ENCODE results near the gene ACOT7. TPM values are rescaled to one million over a fixed set of nuclear protein-coding genes. Genes with fewer than 3 reads are reported as not detected.

The ACOT7 gene
- total and polyA plus RNA-seq, 2 donors (not counting 1 experiment from before 2014, with no cell fraction given): 4.2 to 4.6 TPM

GRCh38 chr1:6239213-6239752 is 154.3 kb downstream of the ACOT7 start:
- no peak overlapping the region for H3K4me2 ChIP-seq (replicated peaks; ENCODE audit: low read depth, low read length, poor library complexity, severe bottlenecking)

GRCh38 chr1:6237093-6237492 is 156.5 kb downstream of the ACOT7 start:
- DNase-seq (no peak), ATAC-seq (ENCODE audit: low read depth) (no peak)
- Mint-ChIP-seq H3K27me3 (peaks cover 23% of the 10 kb centered on the region), H3K9me3 (ENCODE audit: insufficient read depth) (no peaks in the 10 kb centered on the region), H3K4me1 (peaks cover 17% of the 10 kb centered on the region), H3K4me3 (peak overlapping the region; percentile 45), H3K27ac (no peak overlapping the region)
- peaks cover 11% of the 10 kb centered on the region for H3K79me2 ChIP-seq (ENCODE audit: control insufficient read depth, insufficient read depth, low read length)
- ChIA-PET POLR2A (no interaction called here), CTCF (interaction anchor here (1.3 to 3.5 kb wide), 2 partner anchors 8 to 10 kb away, joined by 5 to 22 read pairs; no protein-coding TSS in a partner anchor)
- H3K27me3 ChIP-seq (replicated peaks in 1 of 4; ENCODE audit: control extremely low read depth in 1 of 4, control insufficient read depth in 3 of 4, insufficient read depth in 4 of 4, low read length in 3 of 4): peaks cover 0 to 35% (median 19%) of the 10 kb centered on the region in 4 experiments
- WGBS (ENCODE audit: insufficient coverage): 100% methylated on average over 2 of the region's 4 CpGs
- intact Hi-C loops (cut with micrococcal nuclease): loop anchor here (5.0 kb wide), 1 partner anchor 465 kb away; the partner anchor contains the start of gene DNAJC11
- H3K9me3 ChIP-seq (ENCODE audit: control extremely low read depth in 1 of 3, control insufficient read depth in 2 of 3, insufficient read depth in 1 of 3, low read length in 2 of 3): peaks cover 0 to 4% (median 0%) of the 10 kb centered on the region in 3 donors
- H3K27ac ChIP-seq (ENCODE audit: low read length in 2 of 2): no peak overlapping the region
- H4K20me1 ChIP-seq (ENCODE audit: control insufficient read depth, insufficient read depth, low read length, poor library complexity, severe bottlenecking): no peaks in the 10 kb centered on the region
- H3K36me3 ChIP-seq (replicated peaks in 1 of 2; ENCODE audit: control extremely low read depth in 1 of 2, control insufficient read depth in 1 of 2, extremely low read depth in 1 of 2, insufficient read depth in 2 of 2, low read length in 1 of 2): peaks cover 3 to 10% of the 10 kb centered on the region in 2 experiments
- no peak for TF ChIP-seq EZH2 (IDR thresholded peaks at IDR 0.05; ENCODE audit: borderline replicate concordance, insufficient read depth, low read depth, low read length, poor library complexity, severe bottlenecking)
- TF ChIP-seq, protein P1, sequence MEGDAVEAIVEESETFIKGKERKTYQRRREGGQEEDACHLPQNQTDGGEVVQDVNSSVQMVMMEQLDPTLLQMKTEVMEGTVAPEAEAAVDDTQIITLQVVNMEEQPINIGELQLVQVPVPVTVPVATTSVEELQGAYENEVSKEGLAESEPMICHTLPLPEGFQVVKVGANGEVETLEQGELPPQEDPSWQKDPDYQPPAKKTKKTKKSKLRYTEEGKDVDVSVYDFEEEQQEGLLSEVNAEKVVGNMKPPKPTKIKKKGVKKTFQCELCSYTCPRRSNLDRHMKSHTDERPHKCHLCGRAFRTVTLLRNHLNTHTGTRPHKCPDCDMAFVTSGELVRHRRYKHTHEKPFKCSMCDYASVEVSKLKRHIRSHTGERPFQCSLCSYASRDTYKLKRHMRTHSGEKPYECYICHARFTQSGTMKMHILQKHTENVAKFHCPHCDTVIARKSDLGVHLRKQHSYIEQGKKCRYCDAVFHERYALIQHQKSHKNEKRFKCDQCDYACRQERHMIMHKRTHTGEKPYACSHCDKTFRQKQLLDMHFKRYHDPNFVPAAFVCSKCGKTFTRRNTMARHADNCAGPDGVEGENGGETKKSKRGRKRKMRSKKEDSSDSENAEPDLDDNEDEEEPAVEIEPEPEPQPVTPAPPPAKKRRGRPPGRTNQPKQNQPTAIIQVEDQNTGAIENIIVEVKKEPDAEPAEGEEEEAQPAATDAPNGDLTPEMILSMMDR (IDR thresholded peaks at IDR 0.05): no peak
- no peak overlapping the region for H2AFZ ChIP-seq (ENCODE audit: insufficient read depth, low read depth, low read length, poor library complexity, severe bottlenecking)
- H3K4me2 ChIP-seq (replicated peaks; ENCODE audit: low read depth, low read length, poor library complexity, severe bottlenecking): no peak overlapping the region
- H3K9ac ChIP-seq (ENCODE audit: low read length): no peak overlapping the region
- no peak overlapping the region for H3K4me3 ChIP-seq (ENCODE audit: control extremely low read depth in 1 of 5, extremely low read depth in 1 of 5, insufficient read depth in 1 of 5, low read depth in 2 of 5, low read length in 4 of 5)
- H3K4me1 ChIP-seq (ENCODE audit: control insufficient read depth in 2 of 2, insufficient read depth in 2 of 2, low read length in 2 of 2): peaks cover 22 to 25% of the 10 kb centered on the region in 2 donors

More at GRCh38 chr1:6239213-6239752, 154.3 kb downstream of the ACOT7 start:
- no peak overlapping the region for H3K9ac ChIP-seq (ENCODE audit: low read length)
- H3K36me3 ChIP-seq (replicated peaks in 1 of 2; ENCODE audit: control extremely low read depth in 1 of 2, control insufficient read depth in 1 of 2, extremely low read depth in 1 of 2, insufficient read depth in 2 of 2, low read length in 1 of 2): no peaks in the 10 kb centered on the region
- WGBS (ENCODE audit: insufficient coverage): 21% methylated on average over 4 of the region's 7 CpGs
- no peak overlapping the region for H3K27ac Mint-ChIP-seq
- no peak overlapping the region for H3K27ac ChIP-seq (ENCODE audit: low read length in 2 of 2)
- ATAC-seq (ENCODE audit: low read depth) (no peak), DNase-seq (no peak)
- no peaks in the 10 kb centered on the region for H3K9me3 Mint-ChIP-seq (ENCODE audit: insufficient read depth)
- no peak overlapping the region for H3K4me3 Mint-ChIP-seq
- H3K4me3 ChIP-seq (ENCODE audit: control extremely low read depth in 1 of 5, extremely low read depth in 1 of 5, insufficient read depth in 1 of 5, low read depth in 2 of 5, low read length in 4 of 5): no peak overlapping the region
- no peak for TF ChIP-seq EZH2 (IDR thresholded peaks at IDR 0.05; ENCODE audit: borderline replicate concordance, insufficient read depth, low read depth, low read length, poor library complexity, severe bottlenecking)
- peaks cover 23 to 25% of the 10 kb centered on the region in 2 donors for H3K4me1 ChIP-seq (ENCODE audit: control insufficient read depth in 2 of 2, insufficient read depth in 2 of 2, low read length in 2 of 2)
- intact Hi-C loops (cut with micrococcal nuclease): loop anchor here (5.0 kb wide), 1 partner anchor 463 kb away; the partner anchor contains the start of gene DNAJC11
- peaks cover 0 to 51% (median 33%) of the 10 kb centered on the region in 4 experiments for H3K27me3 ChIP-seq (replicated peaks in 1 of 4; ENCODE audit: control extremely low read depth in 1 of 4, control insufficient read depth in 3 of 4, insufficient read depth in 4 of 4, low read length in 3 of 4)
- ChIA-PET CTCF (interaction anchor here (0.6 to 3.5 kb wide), 5 partner anchors 8 to 201 kb away, joined by 3 to 22 read pairs (median 3); no protein-coding TSS in a partner anchor), POLR2A (no interaction called here)
- H3K4me1 Mint-ChIP-seq: peaks cover 14% of the 10 kb centered on the region
- peaks cover 28% of the 10 kb centered on the region for H3K27me3 Mint-ChIP-seq
- peaks cover 10% of the 10 kb centered on the region for H3K79me2 ChIP-seq (ENCODE audit: control insufficient read depth, insufficient read depth, low read length)
- H2AFZ ChIP-seq (ENCODE audit: insufficient read depth, low read depth, low read length, poor library complexity, severe bottlenecking): no peak overlapping the region
- no peaks in the 10 kb centered on the region for H4K20me1 ChIP-seq (ENCODE audit: control insufficient read depth, insufficient read depth, low read length, poor library complexity, severe bottlenecking)
- H3K9me3 ChIP-seq (ENCODE audit: control extremely low read depth in 1 of 3, control insufficient read depth in 2 of 3, insufficient read depth in 1 of 3, low read length in 2 of 3): peaks cover 0 to 18% (median 0%) of the 10 kb centered on the region in 3 donors
